ENCODE data around the gene OR6B1. TPM values are rescaled to one million over a fixed set of nuclear protein-coding genes. Genes with fewer than 3 reads are reported as not detected.

The OR6B1 gene
- polyA plus RNA-seq, 1 experiment, result not detected

DNA sequence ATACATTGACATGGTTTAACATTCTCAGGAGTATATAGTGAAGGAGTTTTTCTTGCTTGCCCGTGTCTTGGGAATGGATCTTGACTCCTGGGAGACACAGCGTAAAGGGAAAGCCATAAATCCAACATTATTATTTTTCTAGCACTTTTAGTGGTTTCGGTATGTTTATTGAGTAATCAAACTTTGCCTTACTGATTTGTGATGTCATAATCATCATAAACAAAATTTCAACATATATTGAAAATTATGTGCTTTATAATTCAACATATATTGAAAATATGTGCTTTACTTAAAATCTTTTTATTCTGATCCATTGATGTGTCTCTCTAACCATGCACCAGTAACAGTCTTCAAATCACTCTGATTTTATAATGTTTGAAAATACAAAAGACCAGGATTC is 28.4 kb downstream of the OR6B1 start:
- TF ChIP-seq, protein P1, sequence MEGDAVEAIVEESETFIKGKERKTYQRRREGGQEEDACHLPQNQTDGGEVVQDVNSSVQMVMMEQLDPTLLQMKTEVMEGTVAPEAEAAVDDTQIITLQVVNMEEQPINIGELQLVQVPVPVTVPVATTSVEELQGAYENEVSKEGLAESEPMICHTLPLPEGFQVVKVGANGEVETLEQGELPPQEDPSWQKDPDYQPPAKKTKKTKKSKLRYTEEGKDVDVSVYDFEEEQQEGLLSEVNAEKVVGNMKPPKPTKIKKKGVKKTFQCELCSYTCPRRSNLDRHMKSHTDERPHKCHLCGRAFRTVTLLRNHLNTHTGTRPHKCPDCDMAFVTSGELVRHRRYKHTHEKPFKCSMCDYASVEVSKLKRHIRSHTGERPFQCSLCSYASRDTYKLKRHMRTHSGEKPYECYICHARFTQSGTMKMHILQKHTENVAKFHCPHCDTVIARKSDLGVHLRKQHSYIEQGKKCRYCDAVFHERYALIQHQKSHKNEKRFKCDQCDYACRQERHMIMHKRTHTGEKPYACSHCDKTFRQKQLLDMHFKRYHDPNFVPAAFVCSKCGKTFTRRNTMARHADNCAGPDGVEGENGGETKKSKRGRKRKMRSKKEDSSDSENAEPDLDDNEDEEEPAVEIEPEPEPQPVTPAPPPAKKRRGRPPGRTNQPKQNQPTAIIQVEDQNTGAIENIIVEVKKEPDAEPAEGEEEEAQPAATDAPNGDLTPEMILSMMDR (IDR thresholded peaks at IDR 0.05; ENCODE audit: insufficient read depth, low read depth, low read length), result no peak
- no peak for DNase-seq (ENCODE audit: low read depth)
- ChIA-PET CTCF (interaction anchor here (2.5 kb wide), 1 partner anchor 292 kb away, joined by 10 read pairs; no protein-coding TSS in a partner anchor), POLR2A (no interaction called here)
- Histone ChIP-seq H3K4me3 (ENCODE audit: low read depth, low read length) (no peak overlapping the region), H3K27me3 (ENCODE audit: control insufficient read depth, insufficient read depth, low read length) (no peaks in the 10 kb centered on the region; the same call in 1 of the 2 replicates), H3K36me3 (ENCODE audit: control insufficient read depth, insufficient read depth, low read length) (no peaks in the 10 kb centered on the region)

DNA sequence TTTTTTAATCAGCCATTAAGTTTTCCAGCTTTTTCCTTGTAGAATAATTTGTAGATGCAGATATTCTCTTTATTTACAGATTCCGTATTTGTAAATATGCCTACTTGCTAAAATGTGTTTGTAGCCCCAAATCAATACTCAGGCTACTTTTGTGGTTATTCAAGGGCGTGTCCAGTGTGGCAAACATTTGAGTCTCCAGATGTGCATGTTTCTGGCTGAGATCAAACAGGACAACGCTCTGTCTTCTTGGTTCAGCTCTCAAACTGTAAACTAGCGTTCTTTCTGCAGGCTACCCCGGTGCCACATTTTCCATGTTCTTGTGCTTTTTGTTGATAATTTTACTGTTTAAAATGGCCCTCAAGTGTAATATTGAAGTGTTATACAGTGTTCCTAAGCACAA is 32.4 kb downstream of the OR6B1 start:
- no peaks in the 10 kb centered on the region for H3K27me3 ChIP-seq (ENCODE audit: control insufficient read depth, insufficient read depth, low read length)
- CTCF ChIA-PET, result interaction anchor here (1.1 to 1.4 kb wide), 2 partner anchors 95 to 298 kb away, joined by 4 read pairs; no protein-coding TSS in a partner anchor
- no peaks in the 10 kb centered on the region for H3K36me3 ChIP-seq (ENCODE audit: control insufficient read depth, insufficient read depth, low read length)
- DNase-seq (ENCODE audit: low read depth), result no peak
- TF ChIP-seq, protein P1 (IDR thresholded peaks at IDR 0.05; ENCODE audit: insufficient read depth, low read depth, low read length), result no peak
- no peak overlapping the region for H3K4me3 ChIP-seq (ENCODE audit: low read depth, low read length)
- POLR2A ChIA-PET, result no interaction called here

DNA sequence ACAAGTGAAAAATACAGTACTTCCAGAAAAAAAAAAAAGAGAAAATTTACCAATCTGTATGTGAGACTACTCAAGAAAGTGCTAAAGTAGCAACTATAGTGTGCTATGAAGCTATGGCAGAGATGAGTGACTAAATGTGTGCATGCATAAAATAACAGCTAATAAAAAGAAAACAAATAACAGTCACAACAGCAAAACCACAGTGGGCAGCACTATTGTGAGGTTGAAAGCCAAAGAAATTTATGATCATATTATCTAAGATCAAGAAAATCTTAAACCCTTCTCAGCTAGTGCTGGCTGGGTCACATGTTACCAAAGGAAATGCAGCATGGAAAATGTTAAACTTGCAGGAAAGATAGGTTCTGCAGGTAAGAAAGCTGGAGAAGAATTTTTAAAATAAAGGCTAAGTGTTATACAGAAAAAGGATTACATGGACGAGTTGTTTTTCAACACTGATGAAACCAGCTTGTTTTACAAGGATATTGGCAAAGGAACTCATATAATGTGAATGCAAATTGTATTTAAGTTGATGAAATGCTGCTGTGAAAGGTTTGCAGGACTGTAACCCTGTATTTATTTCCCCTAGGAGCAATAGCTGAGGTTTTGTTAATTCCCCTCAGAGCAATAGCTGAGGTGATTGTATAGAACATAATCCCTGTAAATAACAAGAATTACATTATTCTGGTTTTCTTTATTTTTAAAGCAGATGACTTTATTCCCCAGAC is 33.0 kb downstream of the OR6B1 start:
- CTCF ChIA-PET, result interaction anchor here (0.6 to 1.4 kb wide), 5 partner anchors 12 to 1388 kb away, joined by 3 to 5 read pairs (median 4); no protein-coding TSS in a partner anchor

DNA sequence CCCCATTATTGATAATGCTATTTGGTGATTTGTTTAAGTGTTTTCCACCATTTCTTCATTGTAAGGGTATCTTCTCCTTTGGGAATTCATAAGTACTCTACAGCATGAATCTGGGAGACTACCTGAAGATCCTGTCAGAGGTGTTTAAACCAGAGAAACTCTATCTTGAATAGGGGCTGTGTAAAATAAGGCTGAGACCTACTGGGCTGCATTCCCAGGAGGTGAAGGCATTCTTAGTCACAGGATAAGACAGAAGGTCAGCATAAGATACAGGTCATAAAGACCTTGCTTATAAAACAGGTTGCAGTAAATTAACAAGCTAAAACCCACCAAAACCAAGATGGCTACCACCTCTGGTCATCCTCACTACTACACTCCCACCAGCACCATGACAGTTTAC is 35.3 kb downstream of the OR6B1 start:
- CTCF ChIA-PET, result no interaction called here
- H3K4me3 ChIP-seq (ENCODE audit: low read depth, low read length), result no peak overlapping the region
- POLR2A ChIA-PET, result no interaction called here
- H3K36me3 ChIP-seq (ENCODE audit: control insufficient read depth, insufficient read depth, low read length), result no peaks in the 10 kb centered on the region
- H3K27me3 ChIP-seq (ENCODE audit: control insufficient read depth, insufficient read depth, low read length), result no peaks in the 10 kb centered on the region
- no peak for DNase-seq (ENCODE audit: low read depth)
- TF ChIP-seq, protein P1 (IDR thresholded peaks at IDR 0.05; ENCODE audit: insufficient read depth, low read depth, low read length), result no peak

More for the DNA sequence above, 33.0 kb downstream of the OR6B1 start:
- TF ChIP-seq, protein P1 (IDR thresholded peaks at IDR 0.05; ENCODE audit: insufficient read depth, low read depth, low read length), result no peak
- POLR2A ChIA-PET, result no interaction called here
- DNase-seq (ENCODE audit: low read depth), result no peak
- Histone ChIP-seq H3K27me3 (ENCODE audit: control insufficient read depth, insufficient read depth, low read length) (no peaks in the 10 kb centered on the region), H3K4me3 (ENCODE audit: low read depth, low read length) (no peak overlapping the region), H3K36me3 (ENCODE audit: control insufficient read depth, insufficient read depth, low read length) (no peaks in the 10 kb centered on the region)

DNA sequence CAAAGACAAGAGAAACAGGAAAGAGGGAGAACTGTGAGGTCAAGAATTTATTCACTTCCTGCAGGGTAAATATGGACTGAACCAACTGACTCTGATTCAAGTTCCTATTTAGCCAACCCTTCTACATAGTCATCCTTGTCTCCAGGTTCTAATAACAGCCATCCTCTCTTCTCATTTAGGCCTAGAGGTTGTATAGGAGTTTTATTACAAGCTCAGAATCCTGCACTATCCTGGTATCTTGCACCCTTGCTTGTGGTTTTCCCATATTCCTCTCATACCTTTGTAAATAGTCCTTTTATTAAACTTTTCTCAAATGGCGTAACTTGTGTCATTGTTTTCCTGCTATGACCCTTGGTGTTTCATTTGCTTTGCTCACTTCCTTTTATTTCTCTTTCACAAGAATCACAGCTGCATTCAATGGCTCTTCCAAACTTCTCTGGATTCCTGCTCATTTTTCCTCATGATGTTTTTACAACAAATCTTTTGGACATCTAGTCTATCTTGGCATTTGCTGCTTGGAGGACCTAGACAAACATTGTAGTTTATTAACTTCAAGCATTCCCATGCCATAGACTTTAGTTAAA is 36.3 kb downstream of the OR6B1 start:
- Histone ChIP-seq H3K36me3 (ENCODE audit: control insufficient read depth, insufficient read depth, low read length) (no peaks in the 10 kb centered on the region), H3K4me3 (ENCODE audit: low read depth, low read length) (no peak overlapping the region), H3K27me3 (ENCODE audit: control insufficient read depth, insufficient read depth, low read length) (no peaks in the 10 kb centered on the region)
- ChIA-PET POLR2A (no interaction called here), CTCF (no interaction called here)
- no peak for DNase-seq (ENCODE audit: low read depth)
- TF ChIP-seq, protein P1 (IDR thresholded peaks at IDR 0.05; ENCODE audit: insufficient read depth, low read depth, low read length), result no peak
